Aorta (tissue), 5 donors: ENCODE results near the gene KLF16. TPM values are rescaled to one million over a fixed set of nuclear protein-coding genes. Genes with fewer than 3 reads are reported as not detected.
A peak's percentile ranks its signal among the peaks of the same experiment; 100 is the strongest.

ENCODE experiments used
- ATAC-seq: fragments of 200-7000 bp; cut with Tn5 transposase; one replicate; pipeline ENCODE4 v1.9.1; 2022; ENCODE audit warnings: moderate library complexity; ENCODE audit not compliant: low FRiP score
- DNase-seq, 2 donors: peaks; one replicate each; pipeline ENCODE4 v3.0.0-alpha.2; 2020
- H3K27ac ChIP-seq, 2 donors: one replicate each; pipeline ENCODE4 v1.5.1; 2013; ENCODE audit warnings: low read length in 2 of 2, mild to moderate bottlenecking in 2 of 2, moderate library complexity in 2 of 2, control low read depth in 1 of 2, inconsistent platforms in 1 of 2, low read depth in 1 of 2
- H3K27me3 ChIP-seq, 2 donors: one replicate each; pipeline ENCODE4 v1.6.1; 2013; ENCODE audit warnings: control low read depth in 1 of 2, low read length in 1 of 2, mild to moderate bottlenecking in 1 of 2, moderate library complexity in 1 of 2; ENCODE audit not compliant: insufficient read depth in 2 of 2, control insufficient read depth in 1 of 2
- H3K36me3 ChIP-seq, 2 donors: one replicate each; pipeline ENCODE4 v1.6.1; 2013; ENCODE audit warnings: control low read depth in 1 of 2, low read length in 1 of 2, mild to moderate bottlenecking in 1 of 2; ENCODE audit not compliant: insufficient read depth in 2 of 2, control insufficient read depth in 1 of 2
- H3K4me1 ChIP-seq, 2 donors: one replicate each; pipeline ENCODE4 v1.6.1; 2013; ENCODE audit warnings: low read length in 2 of 2, control low read depth in 1 of 2, mild to moderate bottlenecking in 1 of 2, moderate library complexity in 1 of 2; ENCODE audit not compliant: insufficient read depth in 2 of 2, control insufficient read depth in 1 of 2
- H3K4me3 ChIP-seq, 2 donors: one replicate each; pipeline ENCODE4 v1.5.1; 2013; ENCODE audit warnings: low read length in 2 of 2, control low read depth in 1 of 2, mild to moderate bottlenecking in 1 of 2
- H3K9me3 ChIP-seq: one replicate; pipeline ENCODE4 v1.6.1; 2013; ENCODE audit warnings: mild to moderate bottlenecking, low read length; ENCODE audit not compliant: control insufficient read depth
- WGBS, 2 donors: extraction: QIAGEN DNeasy Blood & Tissue Kit; methylation state at CpG; one replicate each; pipeline ENCODE4 v1.1.7; 2013; 5-methylcytosine and 5-hydroxymethylcytosine counted together
- intact Hi-C, 2 donors: fragments of 100-400 bp; cut with DNase I; formaldehyde crosslinking; loops; one replicate each; pipeline versions ENCODE4 v1.14.2 to v1.15.0; 2022
- polyA plus RNA-seq, 2 donors: library from polyadenylated mRNA; stranded (reverse); fragments of 200-250 nt; gene quantifications; one replicate each; pipeline ENCODE4 v1.2.3, GENCODE V29; 2013
- total RNA-seq, 2 donors: library from RNA; stranded (reverse); fragmentation: NEBNext Ultra II Directional; extraction: Animal tissue kit (Norgen Biotek cat#: 25700); gene quantifications; one replicate each; pipeline ENCODE4 v1.2.1, GENCODE V29; 2021
- donor health status: healthy with polysubstance abuse.
- donor health status: Bipolar disorder and iron deficiency.
- donor health status: DM: no; HTN: no; CAD: no.
- donor health status: DM: no; HTN: no; CAD: no.
- donor health status: DM: yes; HTN: yes; CAD: no.

KLF16 gene
- total and polyA plus RNA-seq, 4 donors: 5.1 to 18.3 (median 12.0) TPM

- H3K27ac ChIP-seq: no peak overlapping the region
- intact Hi-C loops: no loop called here
- DNase-seq (no peak), ATAC-seq (no peak)
- no peaks in the 10 kb centered on the region for H3K36me3 ChIP-seq
- no peaks in the 10 kb centered on the region for H3K27me3 ChIP-seq
- no peaks in the 10 kb centered on the region for H3K4me1 ChIP-seq
- no peak overlapping the region for H3K4me3 ChIP-seq
- no peaks in the 10 kb centered on the region for H3K9me3 ChIP-seq
- WGBS, 2 donors: 86 to 91% methylated on average over 37 of the region's 37 CpGs
These were observed 8.8 kb downstream of the KLF16 start for GRCh38 chr19:1854542-1855039.

DNA sequence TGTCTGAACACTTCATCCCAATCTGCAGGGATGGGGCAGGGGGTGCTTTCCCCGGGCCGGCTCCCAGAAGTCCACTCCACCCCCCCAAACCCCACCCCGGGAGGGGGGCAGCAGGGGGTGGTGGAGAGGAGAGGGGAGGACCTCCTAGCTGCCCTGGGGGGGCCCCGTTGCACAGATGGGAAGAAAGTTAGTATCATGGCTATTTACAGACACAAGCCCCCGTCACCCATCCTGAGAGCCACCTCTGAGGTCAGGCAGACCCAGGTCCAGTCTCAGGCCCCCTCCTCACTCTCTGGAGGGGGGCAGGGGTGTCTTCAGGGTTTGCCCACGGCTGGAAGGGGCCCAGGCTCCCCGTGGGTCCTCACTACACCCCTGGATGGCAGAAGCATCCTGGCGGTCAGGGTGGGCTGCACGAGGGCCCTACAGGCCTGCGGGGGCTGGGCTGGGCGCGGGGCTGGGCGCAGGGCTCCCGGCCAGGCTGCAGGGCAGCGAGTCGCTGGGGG lies 9.3 kb downstream of the KLF16 start:
- Histone ChIP-seq H3K4me3 (no peak overlapping the region), H3K4me1 (no peaks in the 10 kb centered on the region), H3K27ac (no peak overlapping the region), H3K36me3 (no peaks in the 10 kb centered on the region), H3K27me3 (no peaks in the 10 kb centered on the region), H3K9me3 (no peaks in the 10 kb centered on the region)
- ATAC-seq: no peak
- 75 to 82% methylated on average over 16 of the region's 16 CpGs for WGBS, 2 donors
- intact Hi-C loops: no loop called here
- peak in 1 of 2 donors; percentile 56 for DNase-seq

- Histone ChIP-seq H3K27ac (no peak overlapping the region), H3K27me3 (no peaks in the 10 kb centered on the region), H3K4me1 (no peaks in the 10 kb centered on the region), H3K36me3 (no peaks in the 10 kb centered on the region), H3K9me3 (no peaks in the 10 kb centered on the region), H3K4me3 (no peak overlapping the region)
- WGBS, 2 donors: 36 to 38% methylated on average over 27 of the region's 27 CpGs
- intact Hi-C loops: no loop called here
- DNase-seq (peak; percentile 86 to 90), ATAC-seq (peak; percentile 52)
These were observed 9.9 kb downstream of the KLF16 start for GRCh38 chr19:1853295-1854038.

- Histone ChIP-seq H3K36me3 (no peaks in the 10 kb centered on the region), H3K4me3 (no peak overlapping the region), H3K9me3 (no peaks in the 10 kb centered on the region), H3K27ac (no peak overlapping the region), H3K4me1 (no peaks in the 10 kb centered on the region), H3K27me3 (no peaks in the 10 kb centered on the region)
- WGBS, 2 donors: 81 to 82% methylated on average over 9 of the region's 9 CpGs
- DNase-seq (no peak), ATAC-seq (no peak)
- intact Hi-C loops: no loop called here
These were observed 10.7 kb downstream of the KLF16 start for GRCh38 chr19:1852581-1853128.

DNA sequence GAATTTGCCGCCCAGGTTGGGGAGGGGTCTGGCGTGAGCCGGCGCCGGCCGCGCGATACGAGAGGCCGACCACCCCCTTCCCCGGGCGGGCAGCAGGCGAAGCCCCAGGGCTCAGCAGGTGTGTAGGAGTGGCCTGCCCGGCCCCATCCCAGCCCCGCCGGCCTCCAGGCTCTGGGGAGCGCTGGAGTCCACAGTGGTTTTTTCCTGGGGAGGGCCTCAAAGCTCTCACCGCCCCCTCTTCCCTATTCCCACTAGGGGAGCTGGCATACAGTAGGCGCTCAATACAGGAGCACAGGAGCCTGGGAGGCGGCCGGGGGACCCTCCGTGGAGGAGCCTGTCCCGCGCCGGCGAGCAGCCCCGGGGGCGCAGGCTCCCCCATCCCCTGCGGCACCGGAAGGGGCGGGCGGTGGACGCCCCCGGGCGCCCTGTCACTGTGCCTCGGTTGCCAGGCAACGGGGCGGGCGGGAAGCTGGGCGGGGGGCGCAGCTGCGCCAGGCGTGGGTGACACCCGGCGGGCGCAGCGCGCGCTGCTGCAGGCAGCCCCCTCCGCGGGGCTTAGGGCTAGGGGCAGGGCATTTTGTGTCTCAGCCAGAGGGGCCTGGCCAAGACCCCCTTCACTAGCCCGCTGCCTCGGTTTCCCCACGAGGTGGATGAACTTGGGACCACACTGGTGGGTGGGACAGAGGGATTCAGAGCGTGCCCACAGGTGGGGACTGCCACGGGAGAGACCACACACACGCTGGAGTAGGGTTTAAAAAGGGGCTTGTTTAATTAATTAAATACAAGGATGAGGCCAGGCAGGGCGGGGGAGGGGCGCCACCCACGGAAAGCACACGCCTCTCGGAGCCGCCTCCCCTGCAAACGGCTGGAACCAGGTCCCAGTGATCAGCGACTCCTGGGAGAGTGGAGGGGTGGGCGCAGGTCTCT lies 11.5 kb downstream of the KLF16 start:
- Histone ChIP-seq H3K27me3 (no peaks in the 10 kb centered on the region), H3K4me1 (peaks cover 0 to 3% of the 10 kb centered on the region in 2 donors), H3K4me3 (no peak overlapping the region), H3K36me3 (no peaks in the 10 kb centered on the region), H3K27ac (no peak overlapping the region), H3K9me3 (no peaks in the 10 kb centered on the region)
- intact Hi-C loops: no loop called here
- DNase-seq (no peak), ATAC-seq (no peak)
- WGBS, 2 donors: 37 to 44% methylated on average over 53 to 66 of the region's 66 CpGs

DNA sequence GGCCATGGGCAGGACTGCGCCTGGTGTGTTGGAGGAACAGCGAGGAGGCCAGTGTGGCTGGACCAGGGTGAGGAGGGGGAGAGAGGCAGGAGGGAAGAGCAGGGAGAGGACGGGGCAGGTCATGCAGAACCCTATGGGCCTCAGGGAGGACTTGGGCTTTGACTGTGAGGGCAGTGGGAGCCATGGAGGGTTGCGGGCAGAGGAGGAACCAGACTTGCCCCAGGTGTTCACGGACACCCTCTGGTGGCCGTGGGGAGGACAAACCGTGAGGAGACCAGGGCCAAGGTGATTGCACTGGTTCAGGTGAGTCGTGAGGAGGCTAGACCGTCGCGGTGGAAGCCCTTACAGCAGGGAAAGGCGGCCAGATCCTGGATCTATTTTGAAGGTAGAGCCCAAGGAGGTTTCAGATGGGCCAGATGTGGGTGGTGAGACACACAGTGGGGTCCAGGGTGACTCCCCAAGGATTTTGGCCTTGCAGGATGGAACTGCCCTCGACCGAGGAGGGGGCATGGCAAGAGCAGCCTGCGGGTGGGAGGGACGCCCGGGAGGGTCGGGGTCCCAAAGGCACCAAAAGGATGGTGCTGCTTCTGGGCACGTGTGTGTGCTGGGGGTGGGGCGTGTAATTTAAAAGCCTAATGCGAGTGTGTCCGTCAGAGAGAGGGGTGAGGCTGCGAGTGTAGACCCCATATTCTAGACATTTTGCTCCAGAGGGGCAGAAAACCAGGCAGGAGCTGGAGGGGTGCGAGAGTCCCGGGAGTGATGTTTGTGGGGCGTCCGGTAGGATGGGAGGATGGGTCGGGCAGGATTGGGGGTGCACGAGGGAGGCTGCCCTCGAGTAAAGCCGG lies 12.3 kb downstream of the KLF16 start:
- H3K27ac ChIP-seq: no peak overlapping the region
- H3K27me3 ChIP-seq: no peaks in the 10 kb centered on the region
- no peaks in the 10 kb centered on the region for H3K36me3 ChIP-seq
- no peak overlapping the region for H3K4me3 ChIP-seq
- no peaks in the 10 kb centered on the region for H3K9me3 ChIP-seq
- intact Hi-C loops: no loop called here
- ATAC-seq: no peak
- no peak for DNase-seq
- H3K4me1 ChIP-seq: peaks cover 0 to 3% of the 10 kb centered on the region in 2 donors
- WGBS, 2 donors: 74 to 76% methylated on average over 29 to 31 of the region's 31 CpGs

GRCh38 chr19:1849886-1850398 lies 13.4 kb downstream of the KLF16 start:
- ATAC-seq (no peak), DNase-seq (no peak)
- intact Hi-C loops: no loop called here
- Histone ChIP-seq H3K9me3 (no peaks in the 10 kb centered on the region), H3K4me1 (peaks cover 0 to 3% of the 10 kb centered on the region in 2 donors), H3K36me3 (no peaks in the 10 kb centered on the region), H3K27ac (no peak overlapping the region), H3K27me3 (no peaks in the 10 kb centered on the region), H3K4me3 (no peak overlapping the region)
- WGBS, 2 donors: 86 to 90% methylated on average over 10 of the region's 10 CpGs

DNA sequence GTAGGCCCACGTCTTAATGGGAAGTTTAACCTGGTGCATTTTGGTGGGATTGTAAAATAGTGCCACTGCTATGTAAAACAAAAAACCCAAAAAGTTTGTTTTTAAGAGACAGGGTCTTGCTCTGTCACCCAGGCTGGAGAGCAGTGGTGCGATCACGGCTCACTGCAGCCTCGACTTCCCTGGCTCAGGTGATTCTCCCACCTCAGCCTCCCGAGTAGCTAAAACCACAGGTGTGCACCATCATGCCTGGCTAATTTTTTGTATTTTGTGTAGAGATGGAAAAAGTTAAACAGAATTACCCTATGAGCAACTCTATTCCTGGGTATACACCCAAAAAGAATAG lies 14.3 kb downstream of the KLF16 start:
- Histone ChIP-seq H3K36me3 (no peaks in the 10 kb centered on the region), H3K4me1 (peaks cover 0 to 3% of the 10 kb centered on the region in 2 donors), H3K4me3 (no peak overlapping the region), H3K27ac (no peak overlapping the region), H3K27me3 (no peaks in the 10 kb centered on the region), H3K9me3 (no peaks in the 10 kb centered on the region)
- DNase-seq (no peak), ATAC-seq (no peak)
- intact Hi-C loops: no loop called here
- WGBS, 2 donors: 68 to 79% methylated on average over 5 of the region's 5 CpGs
